Endothelial cell of umbilical vein (primary cell): ENCODE results near the gene DPP6. TPM values are rescaled to one million over a fixed set of nuclear protein-coding genes. Genes with fewer than 3 reads are reported as not detected.

Experiments used
- BruUV-seq: library from RNA; stranded (reverse); fragments of 400-500 nt; replicated peaks from 2 replicates; lab custom pipeline; 2021; lab: Mats Ljungman, UMichigan
- CTCF ChIA-PET: fragments of 300-600, 350-600 bp; sonication (Branson Sonifier 250); formaldehyde crosslinking; loops from one replicate; lab custom pipeline; 2021; ENCODE audit warnings: antibody characterized with exemption, inconsistent platforms; lab: Charles Lee
- POLR2A ChIA-PET: fragments of 300-600, 350-600 bp; sonication (Branson Sonifier 250); formaldehyde crosslinking; loops from one replicate; lab custom pipeline; 2021; ENCODE audit warnings: antibody characterized with exemption, inconsistent platforms; lab: Charles Lee
- DNase-seq: peaks from one replicate; pipeline ENCODE4 v3.0.0-alpha.2; 2011; ENCODE audit warnings: low read depth, low spot score
- FAIRE-seq: peaks from 2 replicates; lab custom pipeline; 2011; peaks lifted over from hg19 to GRCh38; lab: Jason Lieb, UNC
- H2AFZ ChIP-seq: 2 replicates; pipeline ENCODE4 v1.6.0; 2012; ENCODE audit warnings: low read depth, low read length, control low read depth, inconsistent platforms
- H3K27ac ChIP-seq: 2 replicates; pipeline ENCODE4 v1.5.1; 2011; ENCODE audit warnings: low read depth, mild to moderate bottlenecking, control low read depth, low read length, moderate library complexity; ENCODE audit not compliant: insufficient read depth
- H3K27me3 ChIP-seq, 2 experiments: 2 replicates each; pipeline versions ENCODE4 v1.6.0 to v1.6.1; 2011; ENCODE audit warnings: low read length in 2 of 2, mixed read lengths in 1 of 2; ENCODE audit not compliant: control insufficient read depth in 2 of 2, insufficient read depth in 2 of 2
- H3K36me3 ChIP-seq, 2 experiments: 2 replicates in 1 of 2; 3 replicates in 1 of 2; pipeline ENCODE4 v1.5.1; 2011; ENCODE audit warnings: low read length in 2 of 2, mild to moderate bottlenecking in 1 of 2, moderate library complexity in 1 of 2; ENCODE audit not compliant: control insufficient read depth in 2 of 2, insufficient read depth in 2 of 2; ENCODE audit errors: extremely low read depth in 1 of 2
- H3K4me1 ChIP-seq: 3 replicates; pipeline ENCODE4 v1.5.1; 2011; ENCODE audit warnings: mild to moderate bottlenecking, low read length; ENCODE audit not compliant: control insufficient read depth, insufficient read depth; ENCODE audit errors: extremely low read depth
- H3K4me2 ChIP-seq: 2 replicates; pipeline ENCODE4 v1.6.1; 2011; ENCODE audit warnings: low read length, control low read depth, mixed read lengths; ENCODE audit not compliant: insufficient read depth
- H3K4me3 ChIP-seq, 3 experiments: fragments of 200-600 bp in 1 of 3; sonication (generic), shearing (Covaris generic) in 1 of 3; replicated peaks in 1 of 3; 2 replicates each; pipeline ENCODE4 v1.5.1; 2011 to 2016; ENCODE audit warnings: control low read depth in 3 of 3, low read length in 3 of 3, mild to moderate bottlenecking in 2 of 3, inconsistent platforms in 1 of 3, low read depth in 1 of 3, moderate library complexity in 1 of 3; ENCODE audit not compliant: insufficient read depth in 1 of 3
- H3K79me2 ChIP-seq: 2 replicates; pipeline ENCODE4 v1.6.0; 2012; ENCODE audit warnings: low read length, inconsistent platforms; ENCODE audit not compliant: control insufficient read depth, insufficient read depth
- H3K9ac ChIP-seq: replicated peaks from 2 replicates; pipeline ENCODE3; 2011; ENCODE audit warnings: low read length, control low read depth; ENCODE audit not compliant: insufficient read depth; ENCODE audit errors: extremely low read depth
- H3K9me1 ChIP-seq: replicated peaks from 3 replicates; pipeline ENCODE4 v1.6.0; 2011; ENCODE audit warnings: mild to moderate bottlenecking, low read length; ENCODE audit not compliant: control insufficient read depth, insufficient read depth; ENCODE audit errors: extremely low read depth
- H3K9me3 ChIP-seq: replicated peaks from 2 replicates; pipeline ENCODE4 v1.5.1; 2012; ENCODE audit warnings: low read length, inconsistent platforms; ENCODE audit not compliant: control insufficient read depth, insufficient read depth
- H4K20me1 ChIP-seq: replicated peaks from 2 replicates; pipeline ENCODE3; 2011; ENCODE audit warnings: mild to moderate bottlenecking, low read length; ENCODE audit not compliant: control insufficient read depth, insufficient read depth; ENCODE audit errors: extremely low read depth
- EZH2 ChIP-seq: IDR thresholded peaks from 2 replicates; pipeline ENCODE4 v1.6.1; 2012; ENCODE audit warnings: borderline replicate concordance, low read depth, mild to moderate bottlenecking, moderate library complexity, low read length, inconsistent platforms; ENCODE audit not compliant: severe bottlenecking
- FOS ChIP-seq: IDR thresholded peaks from 2 replicates; pipeline ENCODE4 v1.6.1; 2011; ENCODE audit warnings: mild to moderate bottlenecking, low read length, moderate library complexity, borderline replicate concordance; ENCODE audit not compliant: insufficient read depth
- GATA2 ChIP-seq: IDR thresholded peaks from 2 replicates; pipeline ENCODE4 v1.7.0; 2011; ENCODE audit warnings: low read depth, mild to moderate bottlenecking, moderate library complexity, mixed read lengths, low read length; ENCODE audit not compliant: insufficient read length, insufficient read depth
- JUN ChIP-seq: IDR thresholded peaks from 2 replicates; pipeline ENCODE4 v1.6.1; 2011; ENCODE audit warnings: borderline replicate concordance, low read depth; ENCODE audit not compliant: insufficient read length, insufficient read depth
- MYC ChIP-seq: IDR thresholded peaks from one replicate; pipeline ENCODE4 v1.6.1; 2011; ENCODE audit warnings: mild to moderate bottlenecking, low read depth, low read length
- POLR2A ChIP-seq: IDR thresholded peaks from 2 replicates; pipeline ENCODE4 v1.6.1; 2012; ENCODE audit warnings: low read depth, mild to moderate bottlenecking, control low read depth, low read length
- POLR2AphosphoS5 ChIP-seq: IDR thresholded peaks from 2 replicates; pipeline ENCODE4 v1.6.1; 2012; ENCODE audit warnings: low read depth, mild to moderate bottlenecking, control low read depth, low read length, moderate library complexity; ENCODE audit not compliant: insufficient read depth
- dilution Hi-C: fragments of 300-500 bp; cut with MboI; formaldehyde crosslinking; loops from one replicate; pipeline ENCODE4 v1.15.0; 2019; ENCODE audit warnings: low sequenced_read_pairs; ENCODE audit not compliant: extremely low pct_ligation_motif_present
- intact Hi-C: fragments of 100-400 bp; cut with micrococcal nuclease; formaldehyde crosslinking; loops from one replicate; pipeline ENCODE4 v1.10.0; 2022
- polyA plus RNA-seq, 4 experiments: library from polyadenylated mRNA; depleted of rRNA in 3 of 4; stranded (reverse) in 3 of 4; unstranded in 1 of 4; fragments of >200 nt; gene quantifications; 2 replicates each; pipeline versions ENCODE4 v1.2.1 to v1.2.3, GENCODE V29; 2011 to 2012; ENCODE audit warnings: missing spikeins in 1 of 4
- total RNA-seq: library from RNA; stranded (reverse); gene quantifications from 2 replicates; pipeline ENCODE4 v1.2.3, GENCODE V29; 2021
- TF ChIP-seq, protein P1 (sequence below), 2 donors: IDR thresholded peaks; 1 replicate in 1 of 2; 2 replicates in 1 of 2; pipeline ENCODE4 v1.5.1; 2011; ENCODE audit warnings: low read length in 2 of 2, mild to moderate bottlenecking in 2 of 2, moderate library complexity in 2 of 2, control low read depth in 1 of 2, inconsistent platforms in 1 of 2, low read depth in 1 of 2; ENCODE audit not compliant: insufficient read depth in 1 of 2; ENCODE audit errors: extremely low read depth in 1 of 2
- TF ChIP-seq, protein P2 (sequence below): IDR thresholded peaks from 2 replicates; pipeline ENCODE4 v1.6.1; 2011; ENCODE audit not compliant: insufficient read depth, insufficient read length

The DPP6 gene
- total and polyA plus RNA-seq, 2 donors (not counting 3 experiments of a cell fraction or from before 2014, with no cell fraction given): not detected

DNA sequence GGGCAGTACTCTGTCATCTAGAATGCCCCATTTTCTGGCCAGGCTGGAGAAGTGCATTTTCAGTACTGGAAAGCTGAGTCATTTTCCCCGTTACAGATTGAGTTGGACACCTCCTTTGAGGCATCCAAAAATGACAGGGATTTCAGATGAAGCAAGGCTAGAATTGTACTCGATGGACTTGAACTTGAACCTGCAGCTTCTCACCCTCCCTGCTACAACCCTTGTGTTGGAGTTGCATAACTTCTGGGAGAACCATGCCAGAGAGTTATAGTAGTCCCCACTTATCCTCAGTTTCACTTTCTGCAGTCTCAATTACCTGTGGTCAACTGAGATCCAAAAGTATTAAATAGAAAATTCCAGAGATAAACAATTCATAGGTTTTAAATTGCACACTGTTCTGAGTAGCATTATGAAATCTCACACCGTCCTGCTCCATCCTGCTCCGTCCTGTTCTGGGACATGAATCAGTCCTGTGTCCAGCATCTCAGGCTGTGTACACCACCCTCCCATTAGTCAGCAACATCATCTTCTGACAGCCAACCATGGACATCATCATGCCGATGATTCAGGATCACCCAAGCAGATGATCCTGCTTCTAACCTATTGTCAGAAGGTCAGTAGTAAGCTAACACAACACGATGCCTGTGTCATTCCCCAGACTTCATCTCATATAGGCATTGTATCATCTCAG, 363.7 kb downstream of the DPP6 start:
- CTCF ChIA-PET: no interaction called here
- intact Hi-C loops: no loop called here

DNA sequence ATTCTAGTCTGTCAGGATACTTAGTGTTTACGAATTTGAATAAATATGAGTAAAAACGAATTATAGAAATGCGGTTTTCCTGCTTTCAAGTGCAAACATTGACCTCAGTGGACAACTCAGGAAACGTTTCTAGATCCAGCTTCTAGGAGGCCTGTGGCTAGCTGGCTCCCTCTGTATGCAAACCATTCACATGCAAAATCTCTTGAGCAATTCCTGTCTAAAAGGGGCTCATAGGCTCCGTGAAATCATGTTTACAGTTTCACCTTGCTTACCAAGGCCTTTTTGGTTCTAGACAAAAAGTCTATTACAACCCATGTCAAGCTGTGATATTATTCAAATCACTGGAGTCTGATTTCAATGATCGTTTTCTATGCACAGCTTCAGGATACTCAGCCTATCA, 364.5 kb downstream of the DPP6 start:
- Histone ChIP-seq H3K27me3 (no peaks in the 10 kb centered on the region), H3K9me1 (no peaks in the 10 kb centered on the region), H3K9ac (no peak overlapping the region), H3K4me1 (no peaks in the 10 kb centered on the region), H4K20me1 (no peaks in the 10 kb centered on the region), H3K9me3 (peaks cover 2% of the 10 kb centered on the region), H2AFZ (no peak overlapping the region), H3K27ac (no peak overlapping the region), H3K4me3 (no peak overlapping the region), H3K79me2 (no peaks in the 10 kb centered on the region), H3K36me3 (no peaks in the 10 kb centered on the region), H3K4me2 (no peak overlapping the region)
- CTCF ChIA-PET: no interaction called here
- dilution Hi-C loops (no loop called here), intact Hi-C loops (no loop called here)
- POLR2A ChIA-PET: no interaction called here
- TF ChIP-seq POLR2A (no peak), POLR2AphosphoS5 (no peak), FOS (no peak), MYC (no peak), JUN (no peak), EZH2 (no peak), GATA2 (no peak)
- TF ChIP-seq, protein P1, sequence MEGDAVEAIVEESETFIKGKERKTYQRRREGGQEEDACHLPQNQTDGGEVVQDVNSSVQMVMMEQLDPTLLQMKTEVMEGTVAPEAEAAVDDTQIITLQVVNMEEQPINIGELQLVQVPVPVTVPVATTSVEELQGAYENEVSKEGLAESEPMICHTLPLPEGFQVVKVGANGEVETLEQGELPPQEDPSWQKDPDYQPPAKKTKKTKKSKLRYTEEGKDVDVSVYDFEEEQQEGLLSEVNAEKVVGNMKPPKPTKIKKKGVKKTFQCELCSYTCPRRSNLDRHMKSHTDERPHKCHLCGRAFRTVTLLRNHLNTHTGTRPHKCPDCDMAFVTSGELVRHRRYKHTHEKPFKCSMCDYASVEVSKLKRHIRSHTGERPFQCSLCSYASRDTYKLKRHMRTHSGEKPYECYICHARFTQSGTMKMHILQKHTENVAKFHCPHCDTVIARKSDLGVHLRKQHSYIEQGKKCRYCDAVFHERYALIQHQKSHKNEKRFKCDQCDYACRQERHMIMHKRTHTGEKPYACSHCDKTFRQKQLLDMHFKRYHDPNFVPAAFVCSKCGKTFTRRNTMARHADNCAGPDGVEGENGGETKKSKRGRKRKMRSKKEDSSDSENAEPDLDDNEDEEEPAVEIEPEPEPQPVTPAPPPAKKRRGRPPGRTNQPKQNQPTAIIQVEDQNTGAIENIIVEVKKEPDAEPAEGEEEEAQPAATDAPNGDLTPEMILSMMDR (IDR thresholded peaks at IDR 0.05; ENCODE audit: extremely low read depth in 1 of 2, insufficient read depth in 1 of 2, low read depth in 1 of 2, low read length in 2 of 2): no peak
- TF ChIP-seq, protein P2, sequence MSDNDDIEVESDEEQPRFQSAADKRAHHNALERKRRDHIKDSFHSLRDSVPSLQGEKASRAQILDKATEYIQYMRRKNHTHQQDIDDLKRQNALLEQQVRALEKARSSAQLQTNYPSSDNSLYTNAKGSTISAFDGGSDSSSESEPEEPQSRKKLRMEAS: no peak
- no peak for DNase-seq
- no TSS peak for BruUV-seq
- FAIRE-seq: no peak

More for the DNA sequence above, 363.7 kb downstream of the DPP6 start:
- no peak for DNase-seq
- no peaks in the 10 kb centered on the region for H3K79me2 ChIP-seq
- no peaks in the 10 kb centered on the region for H3K4me1 ChIP-seq
- no peaks in the 10 kb centered on the region for H3K36me3 ChIP-seq
- no peaks in the 10 kb centered on the region for H3K9me1 ChIP-seq
- BruUV-seq: no TSS peak
- no peak overlapping the region for H3K4me3 ChIP-seq
- no peak overlapping the region for H3K4me2 ChIP-seq
- no peak overlapping the region for H3K27ac ChIP-seq
- no peak for FAIRE-seq
- no peaks in the 10 kb centered on the region for H3K27me3 ChIP-seq
- dilution Hi-C loops: no loop called here
- TF ChIP-seq MYC: no peak
- no peak for TF ChIP-seq FOS
- TF ChIP-seq, protein P2: no peak
- H3K9me3 ChIP-seq: peaks cover 2% of the 10 kb centered on the region
- no peak overlapping the region for H3K9ac ChIP-seq
- POLR2A ChIA-PET: no interaction called here
- no peak overlapping the region for H2AFZ ChIP-seq
- no peaks in the 10 kb centered on the region for H4K20me1 ChIP-seq
